Measurements from ENCODE around the gene IFNA13. TPM values are rescaled to one million over a fixed set of nuclear protein-coding genes. Genes with fewer than 3 reads are reported as not detected.

The IFNA13 gene
- total RNA-seq, 2 donors from 2014 or later = not detected

Other genes with a start within 250 kb of the IFNA13 start
- not detected for gene IFNW1, start 226.2 kb downstream of the IFNA13 start, total RNA-seq
- gene IFNA21, start 201.4 kb downstream of the IFNA13 start, total RNA-seq = not detected
- gene IFNA4, start 180.5 kb downstream of the IFNA13 start, total RNA-seq = not detected
- not detected for gene IFNA7, start 165.9 kb downstream of the IFNA13 start, total RNA-seq
- gene IFNA10, start 160.9 kb downstream of the IFNA13 start, total RNA-seq = not detected
- gene IFNA16, start 150.7 kb downstream of the IFNA13 start, total RNA-seq = not detected
- not detected for gene IFNA17, start 139.8 kb downstream of the IFNA13 start, total RNA-seq
- gene IFNA14, start 128.1 kb downstream of the IFNA13 start, total RNA-seq = not detected
- gene IFNA5, start 62.7 kb downstream of the IFNA13 start, total RNA-seq = not detected
- 10 to 100 TPM; 21.9 to 24.2 TPM for gene KLHL9, start 32.7 kb downstream of the IFNA13 start, total RNA-seq
- gene IFNA6, start 17.2 kb downstream of the IFNA13 start, total RNA-seq = not detected
- not detected for gene IFNA2, start 17.3 kb upstream of the IFNA13 start, total RNA-seq
- not detected for gene IFNA8, start 41.1 kb upstream of the IFNA13 start, total RNA-seq
- gene IFNA1, start 72.4 kb upstream of the IFNA13 start, total RNA-seq = not detected
- not detected for gene IFNE, start 114.3 kb upstream of the IFNA13 start, total RNA-seq